Fibroblast of lung (primary cell): Measurements from ENCODE around the gene CRYBG1.
A peak's percentile ranks its signal among the peaks of the same experiment; 100 is the strongest.

Source experiments
- CTCF ChIP-seq, 2 donors: IDR thresholded peaks in 1 of 2; conservative IDR thresholded peaks in 1 of 2; 1 replicate in 1 of 2; 2 replicates in 1 of 2; pipeline ENCODE4 v1.5.1; 2011 to 2012; ENCODE audit warnings: low read length in 2 of 2, control low read depth in 1 of 2, inconsistent platforms in 1 of 2, low read depth in 1 of 2, mild to moderate bottlenecking in 1 of 2
- EZH2 ChIP-seq: IDR thresholded peaks from 2 replicates; pipeline ENCODE4 v1.5.1; 2012; ENCODE audit warnings: low read length, control low read depth, mild to moderate bottlenecking; ENCODE audit errors: missing control alignments

DNA sequence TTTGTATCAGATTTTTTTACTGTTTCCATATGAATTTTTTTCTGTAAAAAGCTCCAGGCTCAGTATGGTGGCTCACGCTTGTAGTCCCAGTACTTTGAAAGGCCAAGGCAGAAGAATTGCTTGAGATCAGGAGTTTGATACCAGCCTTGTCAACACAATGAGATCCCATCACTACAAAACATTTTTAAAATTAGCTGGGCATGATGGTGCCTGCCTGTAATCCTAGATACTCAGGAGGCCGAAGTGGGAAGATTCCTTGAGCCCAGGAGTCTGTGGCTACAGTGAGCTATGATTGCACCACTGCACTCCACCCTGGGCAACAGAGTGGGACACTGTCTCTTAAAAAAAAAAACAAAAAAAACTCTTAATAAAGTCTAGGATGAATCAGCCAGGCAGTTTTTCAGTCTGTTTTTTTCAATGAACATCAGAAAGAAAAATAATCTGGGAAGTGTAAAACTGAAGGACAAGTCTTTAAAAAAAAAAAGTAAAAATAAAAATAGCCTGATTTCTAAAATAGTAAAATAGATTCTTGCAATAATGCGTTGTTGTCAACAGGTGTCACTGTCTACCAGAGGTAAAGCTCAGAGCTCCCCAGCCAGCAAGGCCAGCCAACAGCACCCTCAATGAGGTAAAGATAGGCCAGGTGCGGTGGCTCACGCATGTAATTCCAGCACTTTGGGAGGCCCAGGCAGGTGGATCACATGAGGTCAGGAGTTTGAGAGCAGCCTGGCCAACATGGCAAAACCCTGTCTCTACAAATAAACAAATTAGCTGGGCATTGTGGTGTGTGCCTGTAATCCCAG is 25.7 kb upstream of the CRYBG1 start:
- TF ChIP-seq CTCF (conservative IDR thresholded peaks at IDR 0.05 in 1 of 2, IDR thresholded peaks at IDR 0.05 in 1 of 2; ENCODE audit: low read depth in 1 of 2, low read length in 2 of 2) (peak; percentile 46 to 66), EZH2 (no peak)
